Mesodermal cell (in vitro differentiated cells): Measurements from ENCODE around the gene KL.

ENCODE experiments used
- H3K27ac ChIP-seq: 2 replicates; pipeline ENCODE4 v1.7.0; 2013; ENCODE audit warnings: mild to moderate bottlenecking, low read depth, low read length, moderate library complexity; ENCODE audit not compliant: severe bottlenecking
- H3K36me3 ChIP-seq: 2 replicates; pipeline ENCODE4 v1.7.1; 2013; ENCODE audit warnings: mild to moderate bottlenecking, low read length, moderate library complexity; ENCODE audit not compliant: control insufficient read depth, insufficient read depth
- H3K4me1 ChIP-seq: one replicate; pipeline ENCODE4 v1.7.1; 2013; ENCODE audit warnings: mild to moderate bottlenecking, low read length; ENCODE audit not compliant: insufficient read depth, control insufficient read depth, poor library complexity, severe bottlenecking
- H3K4me3 ChIP-seq: 2 replicates; pipeline ENCODE4 v1.7.0; 2013; ENCODE audit warnings: low read length, control low read depth, mild to moderate bottlenecking; ENCODE audit not compliant: insufficient read depth, poor library complexity, severe bottlenecking; ENCODE audit errors: extremely low read depth
- H3K9me3 ChIP-seq: 2 replicates; pipeline ENCODE4 v1.7.1; 2013; ENCODE audit warnings: mild to moderate bottlenecking, low read length, moderate library complexity; ENCODE audit not compliant: control insufficient read depth
- WGBS, 2 experiments: methylation state at CpG; one replicate each; pipeline ENCODE4 v1.1.5; 2013; ENCODE audit warnings: missing lambda C conversion rate in 2 of 2; ENCODE audit not compliant: insufficient coverage in 2 of 2; 5-methylcytosine and 5-hydroxymethylcytosine counted together

The KL gene

DNA sequence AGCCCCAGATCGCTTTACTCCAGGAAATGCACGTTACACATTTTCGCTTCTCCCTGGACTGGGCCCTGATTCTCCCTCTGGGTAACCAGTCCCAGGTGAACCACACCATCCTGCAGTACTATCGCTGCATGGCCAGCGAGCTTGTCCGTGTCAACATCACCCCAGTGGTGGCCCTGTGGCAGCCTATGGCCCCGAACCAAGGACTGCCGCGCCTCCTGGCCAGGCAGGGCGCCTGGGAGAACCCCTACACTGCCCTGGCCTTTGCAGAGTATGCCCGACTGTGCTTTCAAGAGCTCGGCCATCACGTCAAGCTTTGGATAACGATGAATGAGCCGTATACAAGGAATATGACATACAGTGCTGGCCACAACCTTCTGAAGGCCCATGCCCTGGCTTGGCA, 44.6 kb downstream of the KL start:
- WGBS, 2 experiments: 91 to 93% methylated on average over 15 of the region's 15 CpGs
- Histone ChIP-seq H3K9me3 (no peaks in the 10 kb centered on the region), H3K4me3 (no peak overlapping the region), H3K36me3 (no peaks in the 10 kb centered on the region), H3K27ac (no peak overlapping the region), H3K4me1 (no peaks in the 10 kb centered on the region)

DNA sequence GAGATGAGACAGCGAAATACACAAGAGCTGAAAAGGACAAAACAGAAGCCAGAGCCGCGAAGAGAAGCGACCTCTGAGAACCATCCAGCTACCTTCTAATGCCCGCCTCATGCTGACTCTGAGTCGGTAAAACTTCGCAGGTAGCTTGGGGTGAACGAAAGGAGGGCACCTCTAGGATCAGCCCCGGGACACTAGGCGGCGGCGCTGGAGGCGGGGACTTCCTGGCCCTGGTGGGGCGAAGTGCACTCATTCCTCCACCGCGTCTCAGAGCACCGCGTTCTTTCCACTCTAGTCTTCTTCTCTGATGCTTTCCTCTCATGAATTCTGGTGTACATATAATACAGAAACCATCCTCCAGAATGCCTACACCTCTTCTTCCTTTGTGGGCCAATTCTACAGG, 50.1 kb downstream of the KL start:
- H3K4me3 ChIP-seq: no peak overlapping the region
- no peaks in the 10 kb centered on the region for H3K4me1 ChIP-seq
- H3K36me3 ChIP-seq: no peaks in the 10 kb centered on the region
- H3K9me3 ChIP-seq: no peaks in the 10 kb centered on the region
- 96% methylated on average over 14 to 18 of the region's 18 CpGs for WGBS, 2 experiments
- no peak overlapping the region for H3K27ac ChIP-seq

DNA sequence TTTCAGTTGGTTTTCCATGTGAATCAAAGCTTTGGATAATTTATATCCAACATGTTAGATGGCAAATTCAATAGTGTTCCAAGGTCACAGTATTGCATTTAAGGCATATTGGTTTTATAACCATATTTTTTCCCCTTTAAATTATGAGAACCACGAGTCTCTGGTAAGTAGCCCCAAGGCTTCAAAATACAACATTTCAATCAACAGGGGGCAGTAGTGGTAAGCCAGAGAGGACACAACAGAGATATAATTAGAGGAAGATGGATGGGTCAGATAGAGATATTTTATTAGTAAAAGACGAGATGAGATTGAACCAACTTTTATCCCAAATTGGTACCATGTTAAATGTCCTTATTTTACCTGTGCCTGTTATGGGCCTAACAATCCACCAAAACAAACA, 53.1 kb downstream of the KL start:
- Histone ChIP-seq H3K4me3 (no peak overlapping the region), H3K27ac (no peak overlapping the region), H3K4me1 (no peaks in the 10 kb centered on the region), H3K36me3 (no peaks in the 10 kb centered on the region), H3K9me3 (no peaks in the 10 kb centered on the region)
- WGBS, 2 experiments: 86% methylated on average over 1 of the region's 2 CpGs; no CpG with 5 or more reads in 1 of the 2 experiments

DNA sequence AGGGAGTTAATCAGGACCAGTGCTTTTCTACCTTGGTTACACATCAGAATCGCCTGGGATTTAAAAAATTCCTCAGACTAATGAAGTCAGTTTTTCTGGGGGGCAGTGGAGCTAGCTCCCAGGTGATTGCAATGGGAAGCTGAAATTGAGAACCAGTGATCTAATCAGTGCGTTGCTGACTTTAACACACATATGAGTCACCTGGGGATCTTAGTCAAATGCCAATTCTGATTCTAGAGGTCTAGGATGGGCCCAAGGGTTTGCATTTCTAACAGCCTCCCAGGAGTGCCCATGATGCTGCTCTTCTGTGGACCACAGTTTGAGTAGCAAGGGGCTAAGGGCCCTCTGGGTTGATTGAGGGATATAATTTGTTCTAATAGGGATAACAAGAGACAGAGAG, 54.5 kb downstream of the KL start:
- no peak overlapping the region for H3K4me3 ChIP-seq
- 83% methylated on average over 2 of the region's 2 CpGs for WGBS, 2 experiments
- H3K36me3 ChIP-seq: no peaks in the 10 kb centered on the region
- no peak overlapping the region for H3K27ac ChIP-seq
- no peaks in the 10 kb centered on the region for H3K4me1 ChIP-seq
- H3K9me3 ChIP-seq: no peaks in the 10 kb centered on the region

GRCh38 chr13:33072282-33072681, 56.1 kb downstream of the KL start:
- Histone ChIP-seq H3K36me3 (no peaks in the 10 kb centered on the region), H3K4me3 (no peak overlapping the region), H3K9me3 (no peaks in the 10 kb centered on the region), H3K27ac (no peak overlapping the region), H3K4me1 (no peaks in the 10 kb centered on the region)
- WGBS, 2 experiments: 83 to 100% methylated on average over 1 of the region's 2 CpGs

DNA sequence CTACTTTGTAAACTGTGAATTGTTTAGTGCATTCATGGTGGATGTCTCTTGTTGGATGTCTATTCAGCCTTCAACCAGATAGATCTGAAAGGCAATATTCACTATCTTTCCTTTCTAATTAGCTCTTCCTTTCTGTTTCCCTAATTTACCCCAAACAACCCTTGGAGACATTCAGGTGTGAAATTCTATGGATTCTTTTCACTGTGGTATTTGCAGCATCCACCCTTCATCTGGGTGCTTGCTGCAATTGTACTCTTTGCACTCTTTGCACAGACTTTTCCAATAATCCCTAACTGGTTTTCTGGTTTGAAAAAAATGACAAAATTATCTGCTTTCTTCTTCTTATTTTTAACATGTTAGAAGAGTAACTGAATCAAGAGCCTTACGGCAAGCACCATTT, 56.5 kb downstream of the KL start:
- Histone ChIP-seq H3K36me3 (no peaks in the 10 kb centered on the region), H3K4me1 (no peaks in the 10 kb centered on the region), H3K27ac (no peak overlapping the region), H3K4me3 (no peak overlapping the region), H3K9me3 (no peaks in the 10 kb centered on the region)
- WGBS, 2 experiments: no CpG with 5 or more reads among the region's 1 CpG

GRCh38 chr13:33073338-33073737, 57.1 kb downstream of the KL start:
- no peak overlapping the region for H3K4me3 ChIP-seq
- WGBS, 2 experiments: no CpG with 5 or more reads among the region's 3 CpGs
- no peaks in the 10 kb centered on the region for H3K9me3 ChIP-seq
- no peaks in the 10 kb centered on the region for H3K36me3 ChIP-seq
- H3K4me1 ChIP-seq: no peaks in the 10 kb centered on the region
- no peak overlapping the region for H3K27ac ChIP-seq

DNA sequence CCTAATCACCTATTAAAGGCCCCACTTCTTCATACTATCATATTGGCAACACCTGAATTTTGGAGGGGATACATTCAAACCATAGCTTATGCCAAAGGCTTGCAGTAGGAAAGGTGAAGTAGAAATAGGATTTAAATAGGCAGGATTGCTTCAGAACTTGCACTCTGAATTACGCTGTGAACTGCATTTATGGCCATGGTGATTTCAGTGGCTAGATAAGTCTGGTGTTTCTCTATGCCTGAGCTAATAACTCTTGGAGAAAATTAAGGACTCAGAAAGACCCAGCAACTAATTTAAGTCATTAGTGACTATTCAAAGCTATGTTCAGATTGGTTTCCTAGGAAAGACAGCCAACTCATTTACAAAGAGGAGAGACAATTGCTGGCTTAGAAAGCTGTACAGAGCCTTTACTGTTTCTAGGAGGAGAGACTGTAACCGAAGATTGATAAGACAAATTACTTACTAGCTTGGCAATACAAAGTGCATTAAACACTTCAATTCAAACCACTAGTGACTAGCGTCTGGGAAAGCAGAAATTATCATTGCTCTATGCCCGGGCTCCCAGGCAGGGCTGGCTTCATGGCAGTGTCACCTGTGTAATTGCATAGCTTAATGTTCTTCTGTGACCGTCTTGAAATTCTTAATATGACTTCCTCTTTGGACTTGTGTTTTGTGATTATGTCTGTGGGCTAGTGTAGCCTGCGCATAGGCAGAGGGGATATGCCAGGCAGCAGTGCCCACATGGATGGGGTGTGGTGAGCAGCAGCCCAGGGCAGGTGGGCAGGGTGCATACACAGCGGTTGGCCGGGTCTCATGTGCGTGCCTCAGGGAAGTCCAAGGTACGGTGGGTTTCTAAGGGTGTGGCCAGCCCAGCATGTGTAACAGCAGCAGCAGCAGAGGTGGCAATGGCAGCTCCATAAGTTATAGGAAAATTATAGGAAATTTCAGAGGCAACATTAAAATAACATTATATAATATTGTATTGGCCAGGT, 60.1 kb downstream of the KL start:
- Histone ChIP-seq H3K27ac (no peak overlapping the region), H3K9me3 (no peaks in the 10 kb centered on the region), H3K4me3 (no peak overlapping the region), H3K4me1 (no peaks in the 10 kb centered on the region), H3K36me3 (no peaks in the 10 kb centered on the region)
- 94 to 99% methylated on average over 6 to 8 of the region's 10 CpGs for WGBS, 2 experiments

DNA sequence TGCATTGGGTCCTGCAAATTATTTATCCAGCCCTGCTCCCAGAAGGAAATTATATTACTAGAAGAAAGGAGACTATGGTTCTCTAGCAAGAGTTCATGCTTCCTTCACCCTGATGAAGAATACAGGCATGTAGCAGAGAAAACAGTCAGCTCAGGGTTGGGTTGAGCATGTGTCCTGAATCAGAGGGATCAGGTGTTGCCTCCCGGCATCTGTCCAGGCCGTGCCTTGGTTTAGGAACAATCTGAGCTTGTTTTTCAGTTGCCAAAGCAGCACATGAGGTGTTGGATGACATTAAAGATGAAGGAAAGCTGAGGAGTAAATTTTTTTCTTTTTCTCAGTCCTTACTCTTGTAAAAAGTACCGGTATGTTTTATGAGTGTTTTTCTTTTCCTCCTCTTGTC, 62.0 kb downstream of the KL start:
- H3K27ac ChIP-seq: no peak overlapping the region
- H3K4me1 ChIP-seq: no peaks in the 10 kb centered on the region
- H3K4me3 ChIP-seq: no peak overlapping the region
- WGBS, 2 experiments: 82 to 100% methylated on average over 2 of the region's 3 CpGs
- H3K9me3 ChIP-seq: no peaks in the 10 kb centered on the region
- H3K36me3 ChIP-seq: no peaks in the 10 kb centered on the region

- WGBS, 2 experiments: 100% methylated on average over 2 of the region's 2 CpGs; no CpG with 5 or more reads in 1 of the 2 experiments
- Histone ChIP-seq H3K36me3 (no peaks in the 10 kb centered on the region), H3K4me3 (no peak overlapping the region), H3K9me3 (no peaks in the 10 kb centered on the region), H3K4me1 (no peaks in the 10 kb centered on the region), H3K27ac (no peak overlapping the region)
Measured at GRCh38 chr13:33079960-33080359, 63.7 kb downstream of the KL start.

DNA sequence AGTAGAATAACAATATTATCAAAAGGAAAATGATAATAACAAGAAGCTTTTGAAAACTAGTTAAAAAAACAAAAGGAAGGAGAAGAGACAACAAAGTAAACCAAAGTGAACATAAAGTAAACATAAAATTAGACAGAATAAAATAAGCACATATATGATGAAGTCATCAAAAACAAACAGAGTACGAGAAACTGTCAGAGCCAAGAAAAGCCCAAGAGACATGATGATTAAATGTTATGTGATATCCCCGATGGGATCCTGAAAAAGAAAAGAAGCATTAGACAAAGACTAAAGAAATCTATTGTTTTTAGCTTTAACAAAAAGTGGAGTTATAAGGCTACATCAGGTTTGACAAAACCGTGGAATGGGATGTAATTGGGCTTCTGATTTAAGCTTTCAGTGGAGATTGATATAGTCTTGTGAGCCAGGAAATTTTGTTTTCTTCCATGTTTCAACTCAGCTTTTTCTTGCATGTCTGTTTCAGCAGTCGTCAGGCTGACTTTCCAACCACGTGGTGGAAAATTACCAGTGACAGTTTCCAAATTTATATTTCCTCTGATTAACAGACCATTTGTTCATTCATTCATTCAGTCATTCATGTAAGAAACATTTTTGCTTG, 64.9 kb downstream of the KL start:
- WGBS, 2 experiments: 81 to 87% methylated on average over 4 to 5 of the region's 5 CpGs
- no peak overlapping the region for H3K27ac ChIP-seq
- H3K9me3 ChIP-seq: no peaks in the 10 kb centered on the region
- H3K4me1 ChIP-seq: no peaks in the 10 kb centered on the region
- H3K36me3 ChIP-seq: no peaks in the 10 kb centered on the region
- no peak overlapping the region for H3K4me3 ChIP-seq
